Neural progenitor cell (in vitro differentiated cells): ENCODE data around the gene GNPTAB.

ENCODE experiments used
- CTCF ChIP-seq: fragments of 200-600 bp; sonication (generic); IDR thresholded peaks from 2 replicates; pipeline ENCODE4 v1.5.1; 2017; ENCODE audit warnings: antibody characterized with exemption, mild to moderate bottlenecking
- EZH2 ChIP-seq: fragments of 200-600 bp; sonication (generic); IDR thresholded peaks from 2 replicates; pipeline ENCODE4 v1.6.1; 2017; ENCODE audit warnings: antibody characterized with exemption, mild to moderate bottlenecking, moderate library complexity

- TF ChIP-seq CTCF = no peak
- TF ChIP-seq EZH2 = no peak
Observed at GRCh38 chr12:101775816-101776215, 54.9 kb downstream of the GNPTAB start.
